ENCODE results near the gene EMC9.

Gene EMC9

GRCh38 chr14:24146978-24147760 lies 5.8 kb upstream of the EMC9 start, which contains the start of gene RNF31:
Gene RNF31, plus strand, starts transcription at chr14:24147498. Its CDS starts 201 bp downstream, at chr14:24147699.
- peak; percentile 97 to 98 for DNase-seq

GRCh38 chr14:24146453-24146977 lies 5.1 kb upstream of the EMC9 start, which contains the start of gene PSME2:
Gene PSME2, minus strand, starts transcription at chr14:24146610. Its CDS starts 29 bp downstream, at chr14:24146581.
- DNase-seq: peak; percentile 91 to 92

- no peak for DNase-seq
Observed at GRCh38 chr14:24145690-24146452, 4.5 kb upstream of the EMC9 start.

- no peak for DNase-seq
Observed at GRCh38 chr14:24145219-24145618, 3.8 kb upstream of the EMC9 start.

GRCh38 chr14:24144451-24144850 lies 3.1 kb upstream of the EMC9 start:
- DNase-seq: no peak

DNA sequence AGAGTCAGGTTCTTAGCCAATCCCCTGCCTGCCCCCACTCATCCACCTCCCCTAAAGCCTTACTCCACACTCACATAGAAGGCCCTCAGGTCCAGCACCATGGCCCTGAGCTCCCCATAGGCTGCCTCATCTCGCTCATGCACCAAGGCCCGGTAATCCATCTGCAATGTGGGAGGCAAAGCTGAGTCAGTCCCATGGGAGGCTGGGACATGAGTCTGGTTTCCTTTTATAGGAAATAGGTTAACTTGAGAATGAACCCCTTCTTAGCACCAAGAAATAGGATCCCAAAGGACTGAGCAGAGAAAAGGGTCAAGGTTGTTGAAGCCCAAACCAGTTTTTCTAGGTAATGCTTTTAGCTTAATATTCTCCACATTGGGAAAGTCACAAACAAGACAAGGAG lies 2.1 kb upstream of the EMC9 start:
- DNase-seq: no peak

- peak in 1 of 2 donors; percentile 30 for DNase-seq
Observed at GRCh38 chr14:24139272-24139934, 2.0 kb downstream of the EMC9 start.

DNA sequence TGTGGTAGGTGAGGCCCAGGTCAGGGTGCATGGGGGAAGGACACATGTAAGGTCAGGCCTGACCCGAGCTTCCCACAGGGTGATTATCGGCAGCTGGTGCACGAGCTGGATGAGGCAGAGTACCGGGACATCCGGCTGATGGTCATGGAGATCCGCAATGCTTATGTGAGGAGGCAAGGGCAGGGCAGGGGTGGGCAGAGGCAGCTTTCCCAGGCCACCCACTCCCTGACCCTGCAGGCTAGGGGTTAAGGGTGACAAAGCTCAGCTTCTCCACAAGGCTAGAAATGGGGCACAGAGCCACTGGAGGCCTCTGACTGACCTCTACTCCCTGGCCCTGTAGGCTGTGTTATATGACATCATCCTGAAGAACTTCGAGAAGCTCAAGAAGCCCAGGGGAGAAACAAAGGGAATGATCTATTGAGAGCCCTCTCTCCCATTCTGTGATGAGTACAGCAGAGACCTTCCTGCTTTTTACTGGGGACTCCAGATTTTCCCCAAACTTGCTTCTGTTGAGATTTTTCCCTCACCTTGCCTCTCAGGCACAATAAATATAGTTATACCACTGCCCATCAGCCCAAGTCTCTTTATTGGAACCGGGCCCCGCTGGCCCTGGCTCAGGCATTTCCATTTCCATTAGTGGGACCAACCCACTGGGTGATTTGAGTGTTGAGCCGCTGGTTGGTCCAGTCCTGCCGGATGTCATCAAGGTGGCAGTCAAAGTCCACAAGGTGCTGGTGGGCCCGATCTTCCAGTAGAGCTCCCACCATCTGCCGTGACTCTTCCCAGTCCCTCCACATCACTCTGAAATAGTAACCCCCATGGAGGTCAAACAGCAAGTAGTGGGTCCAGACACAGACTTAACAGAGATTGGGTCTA lies 2.8 kb downstream of the EMC9 start:
- no peak for DNase-seq

- no peak for DNase-seq
Observed at GRCh38 chr14:24137529-24138395, 3.6 kb downstream of the EMC9 start.

GRCh38 chr14:24136684-24137528 lies 4.5 kb downstream of the EMC9 start:
- no peak for DNase-seq

DNA sequence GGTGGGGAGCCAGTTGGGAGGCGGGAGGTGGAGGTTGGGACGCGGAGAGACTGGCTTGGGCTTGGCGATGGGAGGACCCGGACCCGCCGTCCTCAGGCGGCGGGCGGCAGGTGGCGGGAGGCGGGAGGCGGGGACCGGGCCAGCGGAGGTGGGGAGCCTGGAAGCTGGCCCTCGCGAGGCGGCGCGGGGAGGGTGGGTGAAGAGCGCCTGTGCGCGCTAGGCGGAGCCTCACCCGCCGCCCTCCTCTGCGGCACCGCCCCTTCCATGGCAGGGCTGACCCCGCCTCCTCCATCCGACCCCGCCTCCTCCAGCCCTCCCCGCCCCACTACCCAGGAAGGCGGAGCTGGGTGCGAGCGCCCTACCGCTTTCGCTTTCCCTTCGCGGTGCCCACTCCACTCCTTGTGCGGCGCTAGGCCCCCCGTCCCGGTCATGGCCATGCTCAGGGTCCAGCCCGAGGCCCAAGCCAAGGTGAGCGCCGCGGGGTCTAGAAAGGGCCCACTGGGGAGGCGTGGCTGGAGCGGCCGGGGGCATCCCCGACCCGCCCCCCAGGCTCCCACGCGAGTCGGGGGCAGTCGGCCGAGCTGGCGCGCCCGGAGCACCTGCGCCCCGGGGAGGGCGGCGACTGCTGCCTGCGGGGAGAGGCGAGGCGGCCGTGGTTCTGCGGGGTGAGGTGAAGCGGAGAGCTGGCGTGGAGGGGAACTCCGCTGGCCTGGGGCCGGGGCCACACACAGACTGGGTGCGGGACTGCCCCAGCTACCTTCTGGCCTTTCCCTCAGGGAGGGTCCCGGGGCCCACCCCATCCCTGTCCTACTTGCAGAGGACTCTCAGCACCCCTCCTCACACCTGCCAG lies 5.3 kb downstream of the EMC9 start, which contains the start of gene PSME1:
Gene PSME1, plus strand, starts transcription at position 361 of the 850 bp plus-strand sequence. Its CDS starts 69 bp downstream, at position 430.
- peak; percentile 91 to 96 for DNase-seq

DNA sequence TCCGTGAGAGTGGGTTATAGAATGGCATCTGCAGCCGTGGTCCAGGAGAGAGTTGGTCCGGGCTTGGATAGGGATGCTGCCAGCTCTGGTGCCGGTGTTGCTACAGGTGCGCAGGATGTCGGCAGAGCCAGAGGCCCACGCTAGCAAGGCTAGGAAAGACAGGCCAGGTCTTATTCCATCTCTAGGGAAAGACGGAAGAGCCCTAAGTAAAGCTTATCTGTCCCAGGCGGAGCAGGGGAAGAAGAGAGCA lies 5.9 kb downstream of the EMC9 start:
- DNase-seq: no peak

DNA sequence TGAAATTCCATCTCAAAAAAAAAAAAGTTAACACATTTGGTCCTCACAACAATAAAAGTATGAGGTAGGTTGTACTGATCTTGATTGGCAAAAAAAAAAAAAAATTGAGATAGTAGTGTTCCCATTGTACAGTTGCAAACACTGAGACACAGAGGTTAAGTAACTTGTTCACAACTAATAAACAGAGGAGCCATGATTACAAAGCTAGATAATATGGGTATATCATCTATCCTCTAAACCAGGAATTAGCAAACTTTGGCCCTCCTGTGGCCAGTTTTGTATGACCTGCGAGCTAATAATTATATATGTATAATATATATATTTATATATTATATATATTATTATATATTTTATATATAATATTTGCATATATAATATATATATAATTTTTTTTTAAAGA lies 7.7 kb downstream of the EMC9 start:
- no peak for DNase-seq

DNA sequence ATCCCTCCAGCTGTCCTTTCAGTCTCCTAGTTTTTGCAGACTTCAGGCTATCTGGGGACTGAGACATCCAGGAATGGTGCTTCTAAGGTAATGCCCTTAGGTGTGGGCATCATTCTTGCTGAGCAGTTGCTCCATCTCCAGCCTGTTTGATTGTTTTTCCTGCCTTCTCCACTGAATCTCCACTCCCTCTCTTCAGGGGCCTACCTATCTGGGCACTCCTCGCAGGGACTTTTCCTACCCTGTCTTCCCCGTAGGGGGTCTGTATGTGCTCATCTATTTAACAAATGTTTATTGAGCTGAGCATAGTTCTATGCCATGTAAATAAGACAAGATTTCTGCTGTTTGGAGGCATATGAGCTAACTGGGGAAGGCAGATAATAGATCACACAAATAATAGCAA lies 8.4 kb downstream of the EMC9 start:
- no peak for DNase-seq

DNA sequence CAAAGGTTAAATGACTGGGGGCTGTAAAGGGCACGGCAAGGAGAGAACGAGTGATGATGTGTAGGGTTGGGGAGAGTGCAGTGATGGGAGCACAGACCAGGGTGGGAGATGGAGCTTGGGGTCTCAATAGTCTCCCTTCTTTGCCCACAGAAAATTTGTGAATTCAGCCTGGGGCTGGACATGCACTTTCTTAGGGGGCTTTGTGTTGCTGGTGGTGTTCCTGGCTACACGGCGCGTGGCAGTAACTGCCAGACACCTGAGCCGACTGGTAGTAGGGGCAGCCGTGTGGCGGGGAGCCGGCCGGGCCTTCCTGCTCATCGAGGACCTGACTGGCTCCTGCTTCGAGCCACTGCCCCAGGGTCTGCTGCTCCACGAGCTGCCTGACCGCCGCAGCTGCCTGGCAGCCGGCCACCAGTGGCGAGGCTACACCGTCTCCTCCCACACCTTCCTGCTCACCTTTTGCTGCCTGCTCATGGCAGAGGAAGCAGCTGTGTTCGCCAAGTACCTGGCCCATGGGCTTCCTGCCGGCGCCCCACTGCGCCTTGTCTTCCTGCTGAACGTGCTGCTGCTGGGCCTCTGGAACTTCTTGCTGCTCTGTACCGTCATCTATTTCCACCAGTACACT lies 9.2 kb downstream of the EMC9 start:
- peak in 1 of 2 donors; percentile 33 for DNase-seq

- no peak for DNase-seq
Observed at GRCh38 chr14:24131549-24131966, 9.8 kb downstream of the EMC9 start.

DNA sequence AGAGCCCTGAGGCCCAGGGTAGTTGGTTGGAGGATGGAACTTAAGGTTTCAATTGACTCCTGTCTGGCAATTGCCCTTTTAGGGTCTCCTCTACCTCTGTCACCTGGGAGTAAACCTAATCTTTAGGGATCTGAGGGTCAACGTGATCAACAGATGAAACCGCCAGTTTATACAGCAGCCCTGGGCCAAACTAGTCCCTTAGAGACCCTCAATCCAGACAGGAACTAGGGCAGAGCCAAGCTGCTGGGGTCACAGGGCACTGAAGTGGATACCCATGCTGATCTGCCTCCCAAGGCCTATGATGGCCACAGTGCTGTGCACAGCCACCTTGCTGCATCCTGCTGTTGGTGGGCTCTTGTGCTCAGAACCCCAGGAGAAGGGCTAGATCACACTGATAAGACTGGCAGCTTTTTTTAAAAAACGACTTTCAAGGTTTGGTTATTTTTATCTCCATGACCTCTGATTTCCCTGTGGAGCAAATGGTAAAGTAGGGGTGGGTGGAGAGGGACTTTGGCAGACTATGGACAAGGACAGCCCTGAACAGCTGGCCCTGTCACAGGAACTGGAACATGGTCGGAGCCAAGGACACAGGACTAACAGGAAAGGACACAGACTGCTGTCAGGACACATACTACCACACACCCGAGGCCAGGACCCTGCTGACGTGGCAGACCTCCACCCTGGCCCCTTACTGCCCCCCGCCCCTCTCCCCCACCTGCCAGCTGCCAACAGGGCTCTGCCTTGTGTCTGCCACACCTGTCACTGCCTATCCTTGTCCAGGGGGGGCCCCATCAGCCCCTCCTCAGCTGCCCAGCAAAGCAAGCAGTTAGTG lies 10.5 kb downstream of the EMC9 start:
- DNase-seq: no peak

GRCh38 chr14:24130380-24130716 lies 11.0 kb downstream of the EMC9 start, which contains the start of gene FITM1:
Gene FITM1, plus strand, starts transcription at chr14:24130659. Its CDS starts 905 bp downstream, at chr14:24131564.
- no peak for DNase-seq

All from CD4-positive, alpha-beta T cell treated with Interferon alpha-2 for 1 hour (primary cell).